Measurements from ENCODE around the gene CRISPLD2.
"Not testable (repeated sequence)": the region's sequence is repeated elsewhere in the genome, so short reads cannot be mapped to it uniquely, and the experiment has no call there.

Gene CRISPLD2

GRCh38 chr16:84821728-84822689 is 2.2 kb downstream of the CRISPLD2 start:
- no peak for DNase-seq (ENCODE audit: low read depth, low spot score)

GRCh38 chr16:84822990-84823389 is 3.2 kb downstream of the CRISPLD2 start:
- no peak for DNase-seq (ENCODE audit: low read depth, low spot score)

- DNase-seq (ENCODE audit: low read depth, low spot score), result no peak
These were observed 3.7 kb downstream of the CRISPLD2 start for GRCh38 chr16:84823484-84823883.

GRCh38 chr16:84823926-84824325 is 4.1 kb downstream of the CRISPLD2 start:
- no peak for DNase-seq (ENCODE audit: low read depth, low spot score)

- DNase-seq (ENCODE audit: low read depth, low spot score), result no peak
These were observed 6.2 kb downstream of the CRISPLD2 start for GRCh38 chr16:84825896-84826557.

- DNase-seq (ENCODE audit: low read depth, low spot score), result no peak
These were observed 6.8 kb downstream of the CRISPLD2 start for GRCh38 chr16:84826558-84826941.

GRCh38 chr16:84827131-84827574 is 7.4 kb downstream of the CRISPLD2 start:
- no peak for DNase-seq (ENCODE audit: low read depth, low spot score)

- no peak for DNase-seq (ENCODE audit: low read depth, low spot score)
These were observed 8.1 kb downstream of the CRISPLD2 start for GRCh38 chr16:84827897-84828296.

GRCh38 chr16:84828322-84828721 is 8.5 kb downstream of the CRISPLD2 start:
- DNase-seq (ENCODE audit: low read depth, low spot score), result no peak

GRCh38 chr16:84829168-84829965 is 9.6 kb downstream of the CRISPLD2 start:
- no peak for DNase-seq (ENCODE audit: low read depth, low spot score)

- no peak for DNase-seq (ENCODE audit: low read depth, low spot score)
These were observed 11.1 kb downstream of the CRISPLD2 start for GRCh38 chr16:84830765-84831384.

- not testable (repeated sequence) for DNase-seq (ENCODE audit: low read depth, low spot score)
These were observed 11.9 kb downstream of the CRISPLD2 start for GRCh38 chr16:84831728-84832127.

- DNase-seq (ENCODE audit: low read depth, low spot score), result peak; percentile 85
These were observed 12.8 kb downstream of the CRISPLD2 start for GRCh38 chr16:84832488-84833143.

GRCh38 chr16:84833144-84833500 is 13.3 kb downstream of the CRISPLD2 start:
- no peak for DNase-seq (ENCODE audit: low read depth, low spot score)

GRCh38 chr16:84833542-84834402 is 14.0 kb downstream of the CRISPLD2 start:
- no peak for DNase-seq (ENCODE audit: low read depth, low spot score)

- no peak for DNase-seq (ENCODE audit: low read depth, low spot score)
These were observed 14.6 kb downstream of the CRISPLD2 start for GRCh38 chr16:84834403-84834772.

- DNase-seq (ENCODE audit: low read depth, low spot score), result peak; percentile 95
These were observed 16.5 kb downstream of the CRISPLD2 start for GRCh38 chr16:84836234-84836647.

- DNase-seq (ENCODE audit: low read depth, low spot score), result no peak
These were observed 17.2 kb downstream of the CRISPLD2 start for GRCh38 chr16:84836967-84837366.

GRCh38 chr16:84838383-84838948 is 18.7 kb downstream of the CRISPLD2 start:
- DNase-seq (ENCODE audit: low read depth, low spot score), result no peak

- no peak for DNase-seq (ENCODE audit: low read depth, low spot score)
These were observed 19.3 kb downstream of the CRISPLD2 start for GRCh38 chr16:84839054-84839453.

Data from smooth muscle cell of the brain vasculature (primary cell).